BLaER1 (cell line): ENCODE measurements around the gene SLC48A1.
"Not testable (repeated sequence)": the region's sequence is repeated elsewhere in the genome, so short reads cannot be mapped to it uniquely, and the experiment has no call there.

Experiments used
- H3K27ac ChIP-seq: shearing (Covaris generic); formaldehyde crosslinking; 2 replicates; pipeline ENCODE4 v1.8.1; 2022
- H3K27me3 ChIP-seq: shearing (Covaris generic); formaldehyde crosslinking; 2 replicates; pipeline ENCODE4 v1.8.1; 2022
- H3K36me3 ChIP-seq: shearing (Covaris generic); formaldehyde crosslinking; 2 replicates; pipeline ENCODE4 v1.8.1; 2022
- H3K4me1 ChIP-seq: shearing (Covaris generic); formaldehyde crosslinking; 2 replicates; pipeline ENCODE4 v1.8.1; 2022
- H3K4me2 ChIP-seq: shearing (Covaris generic); formaldehyde crosslinking; 2 replicates; pipeline ENCODE4 v1.8.1; 2022
- H3K4me3 ChIP-seq: shearing (Covaris generic); formaldehyde crosslinking; 2 replicates; pipeline ENCODE4 v1.8.1; 2022
- H3K9ac ChIP-seq: shearing (Covaris generic); formaldehyde crosslinking; 2 replicates; pipeline ENCODE4 v1.8.1; 2022
- H3K9me3 ChIP-seq: shearing (Covaris generic); formaldehyde crosslinking; 2 replicates; pipeline ENCODE4 v1.8.1; 2022
- H4K20me1 ChIP-seq: shearing (Covaris generic); formaldehyde crosslinking; 2 replicates; pipeline ENCODE4 v1.8.1; 2022
- Cebpa-rat ChIP-seq: shearing (Covaris generic); IDR thresholded peaks from 2 replicates; pipeline ENCODE4 v1.8.1; 2022

The SLC48A1 gene

DNA sequence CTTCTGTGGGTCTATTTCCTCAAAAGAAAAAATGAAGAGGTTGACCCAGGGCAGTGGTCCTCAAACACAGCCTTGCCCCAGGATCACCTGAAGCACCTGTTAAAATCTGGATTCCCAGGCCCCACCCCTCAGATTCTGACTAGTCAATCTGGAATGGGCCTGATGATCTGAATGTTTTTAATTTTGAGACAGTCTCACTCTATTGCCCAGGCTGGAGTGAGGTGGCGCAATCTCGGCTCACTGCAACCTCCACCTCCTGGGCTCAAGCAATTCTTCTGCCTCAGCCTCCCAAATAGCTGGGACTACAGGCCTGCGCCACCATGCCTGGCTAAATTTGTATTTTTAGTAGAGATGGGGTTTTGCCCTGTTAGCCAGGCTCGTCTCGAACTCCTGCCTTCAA, 42.4 kb downstream of the SLC48A1 start:
- H3K4me1 ChIP-seq: peaks cover 83% of the 10 kb centered on the region
- peaks cover 34% of the 10 kb centered on the region for H4K20me1 ChIP-seq
- TF ChIP-seq Cebpa-rat: peak; percentile 55; the same call in 1 of the 2 replicates
- H3K27me3 ChIP-seq, H3K9me3 ChIP-seq, H3K9ac ChIP-seq, H3K4me3 ChIP-seq: not testable (repeated sequence)
- H3K27ac ChIP-seq: peak overlapping the region; percentile 98
- peak overlapping the region; percentile 97 for H3K4me2 ChIP-seq
- peaks cover 11% of the 10 kb centered on the region; the same call in 1 of the 2 replicates for H3K36me3 ChIP-seq

DNA sequence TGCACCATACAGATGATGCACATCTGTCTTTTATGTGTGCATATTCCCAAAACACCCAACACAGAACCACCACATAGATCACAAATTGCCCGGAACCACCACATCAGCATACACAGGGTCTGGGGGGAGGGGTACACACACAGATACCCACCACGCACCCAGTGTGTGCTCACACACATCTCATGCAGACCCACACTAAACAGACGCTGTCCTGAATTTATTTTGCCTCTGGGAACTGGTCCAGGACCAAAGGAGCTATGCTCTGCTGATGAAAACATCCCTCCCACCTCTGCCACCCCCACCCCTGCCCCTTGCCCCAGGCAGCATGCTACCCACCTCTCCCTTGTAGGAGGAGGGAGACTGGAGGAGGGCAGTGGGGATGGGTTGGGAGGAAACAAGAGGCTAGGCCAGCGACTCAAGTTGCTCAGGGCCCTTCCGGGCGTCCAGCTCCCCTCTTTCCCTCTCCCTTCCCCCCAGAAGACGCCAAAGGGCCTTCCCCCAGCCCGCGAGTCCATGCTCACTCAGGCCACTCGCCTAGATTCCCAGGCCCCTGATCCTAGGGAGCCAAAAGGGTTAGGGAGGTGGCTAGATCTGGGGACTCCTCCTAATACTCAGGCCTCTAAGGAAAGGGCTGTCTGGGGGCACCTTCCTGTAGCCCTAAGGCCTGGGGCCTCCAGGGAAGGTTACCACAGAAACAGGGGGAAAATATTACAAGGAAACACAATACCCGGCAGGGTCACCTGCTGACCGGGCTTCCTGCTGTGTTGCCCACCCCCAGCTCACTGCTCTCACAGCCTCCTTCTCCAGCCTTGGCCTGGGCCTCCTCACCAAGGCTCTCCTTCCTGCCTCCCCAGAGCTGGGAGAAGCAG, 43.6 kb downstream of the SLC48A1 start:
- H3K9ac ChIP-seq: peak overlapping the region; percentile 96
- no peak for TF ChIP-seq Cebpa-rat
- peaks cover 11% of the 10 kb centered on the region; the same call in 1 of the 2 replicates for H3K36me3 ChIP-seq
- H3K4me1 ChIP-seq: peaks cover 82% of the 10 kb centered on the region
- H3K4me2 ChIP-seq: peak overlapping the region; percentile 97
- peak overlapping the region; percentile 98 for H3K27ac ChIP-seq
- H3K4me3 ChIP-seq: peak overlapping the region; percentile 92
- peaks cover 24% of the 10 kb centered on the region for H4K20me1 ChIP-seq
- no peaks in the 10 kb centered on the region for H3K9me3 ChIP-seq
- H3K27me3 ChIP-seq: no peaks in the 10 kb centered on the region

DNA sequence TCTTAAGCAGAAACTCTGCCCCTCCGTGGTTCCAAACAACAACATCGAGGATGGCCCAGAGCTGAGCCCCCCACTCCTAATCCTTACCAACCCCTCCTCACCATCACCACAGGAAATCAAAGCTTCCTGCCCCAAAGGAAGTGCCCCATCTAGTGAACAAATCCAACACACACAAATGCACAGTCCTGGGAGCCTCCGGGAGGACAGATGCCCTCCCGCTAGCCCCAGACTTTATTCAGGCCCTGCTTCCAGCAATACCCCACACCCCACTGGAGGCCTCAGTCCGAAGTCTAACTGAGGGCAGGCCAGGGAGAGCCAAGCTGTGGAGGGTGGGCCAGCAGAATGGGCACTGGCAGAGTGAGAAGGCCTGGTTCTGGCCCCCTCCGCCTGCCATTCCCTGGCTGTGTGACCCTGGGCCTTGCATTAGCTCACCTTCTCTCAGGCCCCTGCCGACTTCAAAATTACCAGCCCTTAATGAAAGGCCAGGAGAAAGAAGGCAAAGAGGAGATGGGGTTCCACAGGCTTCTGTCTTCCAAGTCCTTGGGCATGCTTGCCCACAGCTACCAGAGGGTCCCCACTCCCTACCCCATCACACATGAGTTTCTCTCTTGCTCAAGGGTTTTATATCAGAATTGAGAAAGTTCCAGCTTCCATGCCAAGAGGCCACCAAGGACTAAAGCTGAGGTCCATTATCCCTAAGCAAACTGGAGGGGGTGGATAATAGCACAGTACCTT, 44.4 kb downstream of the SLC48A1 start:
- Histone ChIP-seq H3K4me3 (peak overlapping the region; percentile 92), H3K4me1 (peaks cover 82% of the 10 kb centered on the region), H3K4me2 (peak overlapping the region; percentile 97), H3K36me3 (peaks cover 11% of the 10 kb centered on the region; the same call in 1 of the 2 replicates), H3K27ac (peak overlapping the region; percentile 98), H3K27me3 (no peaks in the 10 kb centered on the region), H4K20me1 (peaks cover 24% of the 10 kb centered on the region), H3K9me3 (no peaks in the 10 kb centered on the region), H3K9ac (peak overlapping the region; percentile 96)
- no peak for TF ChIP-seq Cebpa-rat

DNA sequence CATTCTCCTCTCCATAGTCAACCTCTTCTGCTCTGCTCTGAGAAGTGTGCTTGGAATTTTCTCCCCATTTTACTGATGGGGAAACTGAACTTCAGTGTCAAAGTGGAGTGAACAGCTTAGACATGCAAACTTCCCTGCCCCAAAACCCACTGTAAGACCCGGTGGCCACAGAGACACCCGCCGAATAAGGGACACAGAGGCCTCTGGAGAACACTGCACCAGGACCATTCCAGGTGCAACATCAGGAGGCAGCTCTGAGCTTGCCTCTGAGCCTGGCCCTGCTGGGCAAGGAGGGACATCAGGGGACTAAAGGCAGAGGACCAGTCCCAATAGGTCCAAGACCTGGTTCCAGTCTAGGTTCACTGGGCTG, 45.0 kb downstream of the SLC48A1 start:
- H3K4me1 ChIP-seq: peaks cover 84% of the 10 kb centered on the region
- H3K36me3 ChIP-seq: peaks cover 11% of the 10 kb centered on the region; the same call in 1 of the 2 replicates
- no peaks in the 10 kb centered on the region for H3K9me3 ChIP-seq
- H3K9ac ChIP-seq: peak overlapping the region; percentile 96
- H3K4me2 ChIP-seq: peak overlapping the region; percentile 97
- TF ChIP-seq Cebpa-rat: no peak
- peak overlapping the region; percentile 98 for H3K27ac ChIP-seq
- peak overlapping the region; percentile 92 for H3K4me3 ChIP-seq
- H4K20me1 ChIP-seq: peaks cover 24% of the 10 kb centered on the region
- no peaks in the 10 kb centered on the region for H3K27me3 ChIP-seq

DNA sequence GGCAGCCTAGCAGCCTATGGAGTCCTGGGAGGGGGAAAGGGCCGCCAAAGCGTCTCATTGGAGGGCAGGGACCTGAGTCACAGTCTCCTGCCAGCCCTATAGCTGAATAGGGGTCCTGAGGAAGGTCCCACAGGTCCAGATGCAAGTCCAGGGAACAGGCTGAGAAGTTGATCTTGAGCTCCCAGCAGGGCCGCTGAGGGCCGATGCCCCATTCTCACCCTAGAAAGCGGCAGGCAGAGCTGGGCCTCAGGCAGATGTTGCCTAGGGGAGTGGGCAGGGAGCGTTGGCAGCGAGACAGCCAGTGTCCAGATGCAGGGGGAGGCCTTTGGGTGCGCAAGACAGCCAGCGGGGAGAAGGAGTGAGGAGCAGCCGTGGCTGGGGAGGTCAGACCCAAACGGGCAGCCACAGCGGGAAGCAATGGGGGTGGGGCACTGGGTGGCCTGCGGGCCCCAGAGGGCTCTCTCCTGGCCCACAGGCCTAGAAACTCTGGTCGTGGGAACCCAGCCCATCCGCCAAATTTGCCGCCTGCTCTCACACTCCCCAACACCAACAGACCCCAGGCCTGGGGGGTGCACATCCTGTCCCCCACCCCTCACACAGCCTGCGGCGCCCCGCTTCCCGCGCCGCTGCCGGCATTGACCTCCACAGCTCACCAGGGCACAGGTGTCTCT, 45.6 kb downstream of the SLC48A1 start:
- Histone ChIP-seq H3K36me3 (peaks cover 11% of the 10 kb centered on the region; the same call in 1 of the 2 replicates), H4K20me1 (peaks cover 24% of the 10 kb centered on the region), H3K9me3 (no peaks in the 10 kb centered on the region), H3K27me3 (no peaks in the 10 kb centered on the region), H3K4me2 (peak overlapping the region; percentile 97), H3K4me1 (peaks cover 85% of the 10 kb centered on the region), H3K9ac (peak overlapping the region; percentile 96), H3K4me3 (peak overlapping the region; percentile 92), H3K27ac (peak overlapping the region; percentile 98)
- no peak for TF ChIP-seq Cebpa-rat

DNA sequence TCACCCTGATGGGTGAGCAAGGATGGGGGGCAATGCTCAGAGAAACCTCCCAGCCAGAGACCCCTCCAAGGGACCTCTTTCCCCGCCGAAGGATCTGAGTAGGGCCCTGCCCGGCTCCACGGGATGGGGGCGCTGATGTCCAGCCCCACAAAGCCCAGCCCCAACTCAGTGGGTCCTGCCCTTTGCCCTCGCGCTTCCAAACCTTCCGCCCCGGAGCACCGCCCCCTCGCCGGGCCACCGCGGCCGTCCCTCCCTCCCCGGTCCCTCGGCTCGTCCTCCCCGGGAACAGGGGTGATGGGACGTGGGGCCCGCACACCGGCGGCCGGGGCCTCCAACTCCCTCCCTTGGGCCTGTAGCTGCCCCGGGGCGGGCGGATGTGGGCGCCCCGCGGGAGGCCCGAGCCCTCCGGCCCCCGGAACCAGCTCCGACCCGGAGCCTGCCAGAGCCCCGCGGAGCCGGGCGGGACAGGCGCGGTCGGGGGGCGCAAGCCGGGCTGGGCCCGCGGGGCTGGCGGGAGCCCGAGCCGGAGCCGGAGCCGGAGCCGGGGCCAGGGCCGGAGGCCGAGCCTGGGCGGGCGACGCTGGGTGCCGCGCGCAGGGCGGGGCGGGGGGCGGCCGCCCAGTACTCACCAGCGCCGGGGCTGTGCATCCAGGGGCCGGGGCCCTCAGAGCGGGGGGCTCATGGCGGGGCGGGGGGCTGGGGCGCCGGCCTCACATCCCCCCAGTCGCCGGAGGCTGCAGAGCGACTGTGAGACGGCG, 46.3 kb downstream of the SLC48A1 start:
- peak overlapping the region; percentile 92 for H3K4me3 ChIP-seq
- peak overlapping the region; percentile 98 for H3K27ac ChIP-seq
- TF ChIP-seq Cebpa-rat: no peak

DNA sequence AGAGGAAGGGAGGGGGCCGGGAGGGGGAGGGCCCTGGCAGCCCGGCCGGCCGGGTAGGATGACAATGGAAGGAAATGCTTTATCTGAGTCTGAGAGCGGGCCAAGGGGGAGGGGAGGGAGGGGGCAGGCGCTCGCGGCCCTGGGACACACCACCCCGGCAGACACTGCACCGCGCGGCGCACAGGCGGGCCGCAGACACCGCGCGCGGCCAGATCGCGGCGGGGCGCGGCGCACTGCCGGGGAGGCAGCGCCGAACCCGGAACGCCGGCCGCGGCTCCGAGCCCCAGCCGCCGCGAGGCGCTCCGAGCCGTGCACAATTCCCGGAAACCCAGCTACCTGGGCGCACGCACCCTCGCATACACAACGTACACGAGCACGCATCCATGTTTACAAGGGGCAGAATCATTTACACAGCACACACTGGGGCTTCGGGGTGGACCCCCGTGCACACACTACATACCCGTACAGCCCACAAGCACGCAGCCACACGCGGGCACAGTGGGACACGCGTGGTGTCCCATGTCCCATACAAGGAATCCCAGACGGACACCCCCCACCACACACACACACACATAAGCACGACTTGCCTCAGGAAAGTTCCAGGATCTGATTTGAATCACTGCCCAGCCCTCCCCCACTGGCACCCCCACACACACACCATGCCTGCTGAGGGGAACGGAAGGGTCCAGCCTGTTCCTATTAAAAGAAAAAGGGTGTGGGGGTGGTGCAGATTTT, 47.0 kb downstream of the SLC48A1 start, which contains the start of gene HDAC7:
TSS of gene HDAC7 (minus strand) at position 8 of the 735 bp plus-strand sequence. CDS start 118 bp downstream, outside the sequence.
- H3K27ac ChIP-seq: peak within 1 kb of the TSS; percentile 98
- H3K4me2 ChIP-seq: peak within 1 kb of the TSS; percentile 97
- peak within 1 kb of the TSS; percentile 92 for H3K4me3 ChIP-seq
- H3K9me3 ChIP-seq: no peaks in the 10 kb centered on the region
- peaks cover 3% of the 10 kb centered on the region; the same call in 1 of the 2 replicates for H3K36me3 ChIP-seq
- TF ChIP-seq Cebpa-rat: no peak
- peak within 1 kb of the TSS; percentile 96 for H3K9ac ChIP-seq
- H3K27me3 ChIP-seq: no peaks in the 10 kb centered on the region
- H3K4me1 ChIP-seq: peaks cover 83% of the 10 kb centered on the region
- peaks cover 24% of the 10 kb centered on the region for H4K20me1 ChIP-seq

More for the DNA sequence above, 46.3 kb downstream of the SLC48A1 start:
- Histone ChIP-seq H3K36me3 (peaks cover 11% of the 10 kb centered on the region; the same call in 1 of the 2 replicates), H3K27me3 (no peaks in the 10 kb centered on the region), H3K4me1 (peaks cover 85% of the 10 kb centered on the region), H3K9me3 (no peaks in the 10 kb centered on the region), H4K20me1 (peaks cover 24% of the 10 kb centered on the region), H3K4me2 (peak overlapping the region; percentile 97), H3K9ac (peak overlapping the region; percentile 96)

DNA sequence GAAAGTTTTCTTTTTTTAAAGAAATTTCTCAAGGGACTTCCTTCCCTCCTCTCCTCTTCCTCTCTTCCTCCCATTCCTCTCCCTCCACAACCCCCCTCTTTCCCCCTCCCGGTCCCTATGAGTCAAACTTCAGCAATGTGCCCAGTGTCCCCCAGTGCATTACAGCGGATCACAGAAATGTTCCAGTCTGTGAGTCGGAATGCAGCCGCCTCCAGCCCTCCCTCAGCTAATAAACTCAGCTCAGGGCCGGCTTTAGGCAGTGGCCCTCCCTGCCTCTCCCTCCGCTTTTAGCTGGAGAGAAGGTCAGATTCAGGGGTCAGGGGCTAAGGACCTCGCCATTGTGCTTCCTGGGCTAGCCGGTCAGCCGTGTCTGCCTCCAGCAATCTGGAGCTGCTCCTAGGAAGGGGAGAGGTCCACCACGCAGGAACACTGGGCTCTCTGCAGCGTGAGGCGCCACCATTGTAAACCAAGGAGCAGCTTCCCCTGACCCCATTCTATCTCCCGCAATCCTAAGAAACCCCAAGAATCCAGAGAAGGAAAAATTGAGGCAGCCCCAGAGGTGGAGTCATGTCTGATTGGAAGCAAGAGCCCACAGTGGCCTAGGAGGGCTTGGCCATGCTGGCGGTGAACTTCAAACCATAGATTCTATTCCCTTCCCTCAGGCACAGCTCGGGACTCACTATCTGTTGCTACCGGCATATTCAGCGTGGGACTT, 47.8 kb downstream of the SLC48A1 start:
- H4K20me1 ChIP-seq: peaks cover 24% of the 10 kb centered on the region
- H3K4me2 ChIP-seq: peak overlapping the region; percentile 92
- no peaks in the 10 kb centered on the region for H3K36me3 ChIP-seq
- no peak for TF ChIP-seq Cebpa-rat
- no peaks in the 10 kb centered on the region for H3K9me3 ChIP-seq
- H3K9ac ChIP-seq: peak overlapping the region; percentile 96
- peak overlapping the region; percentile 92 for H3K4me3 ChIP-seq
- peaks cover 76% of the 10 kb centered on the region for H3K4me1 ChIP-seq
- H3K27ac ChIP-seq: peak overlapping the region; percentile 98
- H3K27me3 ChIP-seq: no peaks in the 10 kb centered on the region
